Vagina (tissue), 2 donors: ENCODE data around the gene ANTXR1.

Experiments used
- CTCF ChIP-seq, 3 experiments: fragments of 450-650 bp in 2 of 3; fragments of 200-600 bp in 1 of 3; sonication (generic) in 1 of 3; IDR thresholded peaks; one replicate each; pipeline ENCODE4 v1.5.1; 2017 to 2019; ENCODE audit warnings: antibody characterized with exemption in 3 of 3, mild to moderate bottlenecking in 2 of 3, moderate library complexity in 2 of 3
- POLR2A ChIP-seq, 2 donors: fragments of 450-650 bp; IDR thresholded peaks; one replicate each; pipeline ENCODE4 v1.6.1; 2017; ENCODE audit warnings: antibody characterized with exemption in 2 of 2, mild to moderate bottlenecking in 2 of 2, moderate library complexity in 2 of 2

GRCh38 chr2:69166812-69167468 is 154.0 kb downstream of the ANTXR1 start:
- TF ChIP-seq CTCF (IDR thresholded peaks at IDR 0.05) (no peak), POLR2A (IDR thresholded peaks at IDR 0.05) (no peak)
